ENCODE measurements around the gene SIX1. TPM values are rescaled to one million over a fixed set of nuclear protein-coding genes. Genes with fewer than 3 reads are reported as not detected.

The SIX1 gene
- total RNA-seq, 2 donors from 2014 or later = 23.5 to 25.0 TPM

GRCh38 chr14:60649875-60650372, 647 bp upstream of the SIX1 start:
- Histone ChIP-seq H3K4me1 (replicated peaks) (no peaks in the 10 kb centered on the region), H3K36me3 (no peaks in the 10 kb centered on the region), H3K27ac (peak overlapping the region; percentile 86 to 92), H3K9me3 (no peaks in the 10 kb centered on the region), H3K4me3 (peak overlapping the region; percentile 46 to 76), H3K27me3 (replicated peaks; ENCODE audit: insufficient read depth) (no peaks in the 10 kb centered on the region)
- 1% methylated on average over 15 of the region's 15 CpGs for WGBS
- intact Hi-C loops (cut with DNase I) = loop anchor here (5.0 to 10.0 kb wide), 4 partner anchors 72 to 403 kb away; partner anchors contain the start of genes PPM1A, SIX4, SLC38A6 and TRMT5
- TF ChIP-seq POLR2AphosphoS5 (IDR thresholded peaks at IDR 0.05) = no peak
- TF ChIP-seq, protein P1, sequence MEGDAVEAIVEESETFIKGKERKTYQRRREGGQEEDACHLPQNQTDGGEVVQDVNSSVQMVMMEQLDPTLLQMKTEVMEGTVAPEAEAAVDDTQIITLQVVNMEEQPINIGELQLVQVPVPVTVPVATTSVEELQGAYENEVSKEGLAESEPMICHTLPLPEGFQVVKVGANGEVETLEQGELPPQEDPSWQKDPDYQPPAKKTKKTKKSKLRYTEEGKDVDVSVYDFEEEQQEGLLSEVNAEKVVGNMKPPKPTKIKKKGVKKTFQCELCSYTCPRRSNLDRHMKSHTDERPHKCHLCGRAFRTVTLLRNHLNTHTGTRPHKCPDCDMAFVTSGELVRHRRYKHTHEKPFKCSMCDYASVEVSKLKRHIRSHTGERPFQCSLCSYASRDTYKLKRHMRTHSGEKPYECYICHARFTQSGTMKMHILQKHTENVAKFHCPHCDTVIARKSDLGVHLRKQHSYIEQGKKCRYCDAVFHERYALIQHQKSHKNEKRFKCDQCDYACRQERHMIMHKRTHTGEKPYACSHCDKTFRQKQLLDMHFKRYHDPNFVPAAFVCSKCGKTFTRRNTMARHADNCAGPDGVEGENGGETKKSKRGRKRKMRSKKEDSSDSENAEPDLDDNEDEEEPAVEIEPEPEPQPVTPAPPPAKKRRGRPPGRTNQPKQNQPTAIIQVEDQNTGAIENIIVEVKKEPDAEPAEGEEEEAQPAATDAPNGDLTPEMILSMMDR (IDR thresholded peaks at IDR 0.05) = no peak
- TF ChIP-seq POLR2A (IDR thresholded peaks at IDR 0.05) = no peak
- DNase-seq (ENCODE audit: low spot score) = peak; percentile 41

GRCh38 chr14:60648249-60648933, 886 bp downstream of the SIX1 start:
- no peaks in the 10 kb centered on the region for H3K27me3 ChIP-seq (replicated peaks; ENCODE audit: insufficient read depth)

DNA sequence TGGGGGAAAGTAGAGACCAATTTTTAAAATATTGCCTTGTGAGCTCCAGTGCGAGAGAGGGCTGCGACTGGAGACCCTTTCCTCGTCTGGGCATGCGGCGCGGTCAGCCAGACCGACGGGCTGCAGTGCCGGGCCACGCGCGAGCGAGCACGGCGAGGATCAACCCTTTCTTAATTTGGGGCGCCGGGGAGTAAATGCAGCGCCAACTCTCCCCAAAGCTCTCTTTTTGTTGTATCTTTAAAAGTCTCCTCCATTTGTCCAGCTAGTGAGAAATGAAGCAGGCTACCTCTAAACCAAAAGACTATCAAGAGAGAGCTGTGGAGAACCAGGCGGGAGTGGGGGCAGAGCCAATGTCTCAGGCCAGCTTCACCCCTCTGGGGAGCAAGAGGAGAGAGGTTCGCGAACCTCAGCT, 1.4 kb downstream of the SIX1 start:
- peak overlapping the region; percentile 86 to 92 for H3K27ac ChIP-seq
- no peaks in the 10 kb centered on the region for H3K9me3 ChIP-seq
- H3K27me3 ChIP-seq (replicated peaks; ENCODE audit: insufficient read depth) = no peaks in the 10 kb centered on the region
- no peak for DNase-seq (ENCODE audit: low spot score)
- intact Hi-C loops (cut with DNase I) = loop anchor here (5.0 kb wide), 2 partner anchors 334 to 401 kb away; partner anchors contain the start of genes PPM1A, SLC38A6 and TRMT5
- no peak for TF ChIP-seq POLR2AphosphoS5 (IDR thresholded peaks at IDR 0.05)
- TF ChIP-seq POLR2A (IDR thresholded peaks at IDR 0.05) = no peak
- H3K36me3 ChIP-seq = no peaks in the 10 kb centered on the region
- H3K4me3 ChIP-seq = peak overlapping the region; percentile 46 to 76
- WGBS = 3% methylated on average over 21 of the region's 21 CpGs
- H3K4me1 ChIP-seq (replicated peaks) = no peaks in the 10 kb centered on the region

More at GRCh38 chr14:60648249-60648933, 886 bp downstream of the SIX1 start:
- Histone ChIP-seq H3K27ac (peak overlapping the region; percentile 86 to 92), H3K36me3 (no peaks in the 10 kb centered on the region), H3K9me3 (no peaks in the 10 kb centered on the region), H3K4me3 (peak overlapping the region; percentile 46 to 76), H3K4me1 (replicated peaks) (no peaks in the 10 kb centered on the region)
- intact Hi-C loops (cut with DNase I) = loop anchor here (5.0 kb wide), 2 partner anchors 334 to 401 kb away; partner anchors contain the start of genes PPM1A, SLC38A6 and TRMT5
- DNase-seq (ENCODE audit: low spot score) = no peak
- TF ChIP-seq, protein P1 (IDR thresholded peaks at IDR 0.05) = peak in 1 of 4 experiments; percentile 12
- TF ChIP-seq POLR2AphosphoS5 (IDR thresholded peaks at IDR 0.05) (no peak), POLR2A (IDR thresholded peaks at IDR 0.05) (no peak)
- WGBS = 1% methylated on average over 54 of the region's 61 CpGs

- no peaks in the 10 kb centered on the region for H3K4me1 ChIP-seq (replicated peaks)
- TF ChIP-seq, protein P1 (IDR thresholded peaks at IDR 0.05) = no peak
- TF ChIP-seq POLR2A (IDR thresholded peaks at IDR 0.05) = no peak
- TF ChIP-seq POLR2AphosphoS5 (IDR thresholded peaks at IDR 0.05) = peak; percentile 10
- no peaks in the 10 kb centered on the region for H3K9me3 ChIP-seq
- 1% methylated on average over 43 of the region's 43 CpGs for WGBS
- intact Hi-C loops (cut with DNase I) = loop anchor here (5.0 kb wide), 2 partner anchors 335 to 400 kb away; partner anchors contain the start of genes PPM1A, SLC38A6 and TRMT5
- no peaks in the 10 kb centered on the region for H3K36me3 ChIP-seq
- H3K27ac ChIP-seq = peak overlapping the region; percentile 86 to 92
- H3K4me3 ChIP-seq = peak overlapping the region; percentile 46 to 76
- no peaks in the 10 kb centered on the region for H3K27me3 ChIP-seq (replicated peaks; ENCODE audit: insufficient read depth)
- DNase-seq (ENCODE audit: low spot score) = peak; percentile 76
Observed at GRCh38 chr14:60647081-60647836, 2.0 kb downstream of the SIX1 start.
